Left ventricle myocardium inferior (tissue), 1 donor: ENCODE measurements around the gene ZDHHC16. TPM values are rescaled to one million over a fixed set of nuclear protein-coding genes. Genes with fewer than 3 reads are reported as not detected.
A peak's percentile ranks its signal among the peaks of the same experiment; 100 is the strongest.
"Not testable (repeated sequence)": the region's sequence is repeated elsewhere in the genome, so short reads cannot be mapped to it uniquely, and the experiment has no call there.

Source experiments
- DNase-seq: peaks from one replicate; pipeline ENCODE4 v3.0.0-alpha.2; 2020
- H3K27ac ChIP-seq: fragments of 200-600 bp; replicated peaks from 2 replicates; pipeline ENCODE4 v1.8.0; 2021
- H3K27me3 ChIP-seq: fragments of 200-600 bp; 2 replicates; pipeline ENCODE4 v1.8.0; 2021; ENCODE audit warnings: low read depth
- H3K36me3 ChIP-seq: fragments of 200-600 bp; 2 replicates; pipeline ENCODE4 v1.8.0; 2021
- H3K4me1 ChIP-seq: fragments of 200-600 bp; 2 replicates; pipeline ENCODE4 v1.8.0; 2021
- H3K4me3 ChIP-seq: fragments of 200-600 bp; 2 replicates; pipeline ENCODE4 v1.8.0; 2021; ENCODE audit warnings: mild to moderate bottlenecking, moderate library complexity
- H3K9me3 ChIP-seq: fragments of 200-600 bp; replicated peaks from 2 replicates; pipeline ENCODE4 v1.8.0; 2021
- intact Hi-C: fragments of 100-400 bp; cut with micrococcal nuclease; formaldehyde crosslinking; loops from one replicate; pipeline ENCODE4 v1.11.0; 2022
- total RNA-seq: library from RNA; stranded (reverse); fragmentation: NEBNext Ultra II Directional; extraction: Animal tissue kit (Norgen Biotek cat#: 25700); gene quantifications from one replicate; pipeline ENCODE4 v1.2.1, GENCODE V29; 2021
- TF ChIP-seq, protein P1 (sequence below): fragments of 200-600 bp; IDR thresholded peaks from 2 replicates; pipeline ENCODE4 v1.8.0; 2021; ENCODE audit warnings: antibody characterized with exemption, mild to moderate bottlenecking, borderline replicate concordance
- donor health status: DM: no; HTN: yes; CAD: no; lungs with severe emphysema.

The ZDHHC16 gene
- total RNA-seq, 1 donor from 2014 or later: 17.8 TPM

DNA sequence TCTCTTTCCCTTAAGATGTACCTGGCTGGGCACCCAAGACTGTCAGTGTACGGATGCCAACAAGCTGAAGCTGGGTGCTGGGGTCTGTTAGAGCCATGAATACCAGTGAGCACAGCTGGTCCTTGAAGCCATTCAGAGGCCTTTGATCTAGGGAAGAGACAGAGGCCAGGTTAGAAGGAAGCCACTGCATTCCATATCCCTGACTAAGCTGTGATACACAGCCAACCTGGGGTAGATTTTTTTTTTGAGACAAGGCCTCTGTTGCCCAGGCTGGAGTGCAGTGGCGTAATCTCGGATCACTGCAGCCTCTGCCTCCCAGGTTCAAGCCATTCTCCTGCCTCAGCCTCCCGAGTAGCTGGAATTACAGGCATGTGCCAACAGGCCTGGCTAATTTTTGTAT, 20.8 kb downstream of the ZDHHC16 start:
- H3K9me3 ChIP-seq: no peaks in the 10 kb centered on the region
- H3K36me3 ChIP-seq: peaks cover 93% of the 10 kb centered on the region
- peak overlapping the region; percentile 27 for H3K27ac ChIP-seq
- H3K4me1 ChIP-seq: peaks cover 38% of the 10 kb centered on the region
- no peaks in the 10 kb centered on the region for H3K27me3 ChIP-seq
- TF ChIP-seq, protein P1, sequence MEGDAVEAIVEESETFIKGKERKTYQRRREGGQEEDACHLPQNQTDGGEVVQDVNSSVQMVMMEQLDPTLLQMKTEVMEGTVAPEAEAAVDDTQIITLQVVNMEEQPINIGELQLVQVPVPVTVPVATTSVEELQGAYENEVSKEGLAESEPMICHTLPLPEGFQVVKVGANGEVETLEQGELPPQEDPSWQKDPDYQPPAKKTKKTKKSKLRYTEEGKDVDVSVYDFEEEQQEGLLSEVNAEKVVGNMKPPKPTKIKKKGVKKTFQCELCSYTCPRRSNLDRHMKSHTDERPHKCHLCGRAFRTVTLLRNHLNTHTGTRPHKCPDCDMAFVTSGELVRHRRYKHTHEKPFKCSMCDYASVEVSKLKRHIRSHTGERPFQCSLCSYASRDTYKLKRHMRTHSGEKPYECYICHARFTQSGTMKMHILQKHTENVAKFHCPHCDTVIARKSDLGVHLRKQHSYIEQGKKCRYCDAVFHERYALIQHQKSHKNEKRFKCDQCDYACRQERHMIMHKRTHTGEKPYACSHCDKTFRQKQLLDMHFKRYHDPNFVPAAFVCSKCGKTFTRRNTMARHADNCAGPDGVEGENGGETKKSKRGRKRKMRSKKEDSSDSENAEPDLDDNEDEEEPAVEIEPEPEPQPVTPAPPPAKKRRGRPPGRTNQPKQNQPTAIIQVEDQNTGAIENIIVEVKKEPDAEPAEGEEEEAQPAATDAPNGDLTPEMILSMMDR: no peak
- intact Hi-C loops: loop anchor here (5.0 kb wide), 1 partner anchor 86 kb away; no protein-coding TSS in a partner anchor
- DNase-seq: no peak
- no peak overlapping the region for H3K4me3 ChIP-seq

DNA sequence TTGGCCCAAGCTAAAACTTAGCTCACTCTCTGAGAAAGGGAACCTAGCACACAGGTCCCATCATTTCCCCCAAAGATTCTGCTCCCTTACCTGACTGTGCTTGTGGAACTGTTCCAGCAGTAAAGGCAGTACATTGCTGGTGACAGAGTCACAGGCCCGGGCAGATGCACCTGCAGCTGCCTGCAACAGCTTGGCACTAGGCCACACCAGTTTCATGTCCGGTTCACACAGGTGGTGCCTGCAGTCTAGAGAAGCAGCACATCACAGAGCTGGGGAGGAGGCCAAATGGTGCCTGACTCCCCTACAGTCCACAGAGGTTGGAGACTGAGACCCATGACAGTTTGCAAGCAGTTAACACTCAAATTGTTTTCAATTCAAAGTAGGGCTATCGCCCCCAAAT, 22.2 kb downstream of the ZDHHC16 start:
- Histone ChIP-seq H3K27ac (peak overlapping the region; percentile 51), H3K36me3 (peaks cover 93% of the 10 kb centered on the region), H3K4me3 (no peak overlapping the region), H3K4me1 (peaks cover 38% of the 10 kb centered on the region), H3K27me3 (no peaks in the 10 kb centered on the region), H3K9me3 (no peaks in the 10 kb centered on the region)
- TF ChIP-seq, protein P1: no peak
- no peak for DNase-seq
- intact Hi-C loops: loop anchor here (5.0 kb wide), 1 partner anchor 84 kb away; no protein-coding TSS in a partner anchor

DNA sequence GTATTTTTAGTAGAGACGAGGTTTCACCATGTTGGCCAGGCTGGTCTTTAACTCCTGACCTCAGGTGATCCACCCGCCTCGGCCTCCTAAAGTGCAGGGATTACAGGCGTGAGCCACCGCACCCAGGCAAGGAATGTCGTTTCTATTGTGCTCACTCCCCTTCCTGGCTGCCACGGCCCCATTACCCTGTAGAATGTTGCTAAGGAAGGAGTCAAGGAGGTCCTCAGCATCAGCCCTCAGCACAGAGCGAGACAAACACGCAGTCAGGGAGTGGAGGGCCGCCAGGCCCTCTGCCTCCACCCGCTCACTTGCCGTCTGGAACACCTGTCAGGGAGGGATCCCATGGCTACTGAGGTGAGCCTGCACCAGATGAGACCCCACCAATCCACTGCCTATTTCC, 22.8 kb downstream of the ZDHHC16 start:
- peaks cover 32% of the 10 kb centered on the region for H3K4me1 ChIP-seq
- DNase-seq, H3K4me3 ChIP-seq, H3K27me3 ChIP-seq, H3K9me3 ChIP-seq: not testable (repeated sequence)
- intact Hi-C loops: loop anchor here (5.0 kb wide), 1 partner anchor 84 kb away; no protein-coding TSS in a partner anchor
- peaks cover 93% of the 10 kb centered on the region for H3K36me3 ChIP-seq
- H3K27ac ChIP-seq: peak overlapping the region; percentile 51

DNA sequence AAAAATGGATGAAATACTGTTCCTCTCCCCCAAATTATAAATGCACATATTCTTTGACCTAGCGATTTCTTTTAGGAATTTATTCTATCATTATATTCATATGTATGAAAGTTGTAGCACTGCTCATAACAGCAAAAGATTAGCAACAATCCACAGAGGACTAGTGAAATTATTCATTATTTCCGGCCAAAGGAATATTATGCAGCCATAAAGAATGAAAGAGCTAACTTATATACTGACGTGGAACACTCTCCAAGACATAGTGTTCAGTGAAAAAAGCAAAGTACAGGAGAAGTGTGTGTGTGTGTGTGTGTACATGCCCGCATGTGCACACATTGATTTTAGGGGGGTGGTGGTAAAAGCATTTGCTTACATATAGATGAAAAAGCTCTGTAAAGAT, 28.9 kb downstream of the ZDHHC16 start:
- TF ChIP-seq, protein P1: no peak
- peaks cover 98% of the 10 kb centered on the region for H3K36me3 ChIP-seq
- no peaks in the 10 kb centered on the region for H3K9me3 ChIP-seq
- H3K4me1 ChIP-seq: peaks cover 18% of the 10 kb centered on the region
- no peaks in the 10 kb centered on the region for H3K27me3 ChIP-seq
- no peak overlapping the region for H3K27ac ChIP-seq
- intact Hi-C loops: no loop called here
- DNase-seq: no peak
- H3K4me3 ChIP-seq: no peak overlapping the region

DNA sequence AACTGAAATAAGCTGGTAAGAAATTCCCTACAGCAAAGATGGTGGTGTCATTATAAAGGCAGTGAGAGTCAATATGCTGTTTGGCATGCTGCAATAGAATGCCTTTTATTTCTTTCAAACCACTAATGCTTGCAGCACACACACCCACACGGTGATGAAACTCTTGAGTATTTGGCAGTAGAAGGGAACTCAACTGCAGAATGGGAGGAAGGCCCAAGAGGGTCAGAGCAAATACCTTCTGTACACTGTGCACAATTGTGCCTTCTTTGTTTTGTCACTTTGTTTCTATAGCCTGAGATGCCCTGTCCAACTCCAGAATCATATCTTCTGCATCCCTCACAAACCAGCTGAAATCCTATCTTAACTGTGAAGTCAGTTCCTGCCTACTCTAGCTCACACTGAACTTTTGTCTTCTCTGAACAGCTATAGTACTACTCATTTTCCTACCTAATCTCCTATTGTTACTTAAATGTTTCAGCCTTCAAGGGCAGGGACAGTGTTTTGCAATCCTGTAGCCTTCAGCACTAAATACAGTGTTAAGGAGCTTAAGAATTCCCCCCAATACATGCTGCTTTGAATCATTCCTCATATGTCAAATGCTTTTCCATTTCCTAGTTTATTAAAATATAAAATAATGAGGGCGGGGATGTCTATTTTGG, 30.1 kb downstream of the ZDHHC16 start:
- peaks cover 23% of the 10 kb centered on the region for H3K4me1 ChIP-seq
- peaks cover 98% of the 10 kb centered on the region for H3K36me3 ChIP-seq
- no peaks in the 10 kb centered on the region for H3K9me3 ChIP-seq
- intact Hi-C loops: no loop called here
- TF ChIP-seq, protein P1: no peak
- no peak for DNase-seq
- H3K27ac ChIP-seq: peak overlapping the region; percentile 50
- no peak overlapping the region for H3K4me3 ChIP-seq
- H3K27me3 ChIP-seq: no peaks in the 10 kb centered on the region

DNA sequence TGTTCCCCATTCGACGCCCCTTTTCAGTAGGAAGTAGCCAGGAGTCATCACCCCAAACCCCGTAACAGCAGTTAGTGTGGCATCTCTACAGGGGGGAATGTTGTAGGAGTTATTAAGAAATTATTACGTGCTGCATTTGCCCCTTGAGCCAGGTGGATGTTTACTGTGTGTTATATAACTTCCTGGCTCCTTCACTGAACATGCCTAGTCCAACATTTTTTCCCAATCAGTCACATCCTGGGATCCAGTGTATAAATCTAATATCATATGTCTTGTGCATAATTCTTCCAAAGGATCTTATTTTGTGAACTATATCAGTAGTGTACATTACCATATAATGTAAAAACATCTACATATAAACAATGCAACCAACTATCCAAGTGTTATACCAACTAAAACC, 33.4 kb downstream of the ZDHHC16 start:
- intact Hi-C loops: not testable (repeated sequence)

More for the DNA sequence above, 33.4 kb downstream of the ZDHHC16 start:
- H3K27ac ChIP-seq, DNase-seq, H3K9me3 ChIP-seq, H3K4me3 ChIP-seq, H3K27me3 ChIP-seq: not testable (repeated sequence)
- Histone ChIP-seq H3K4me1 (peaks cover 51% of the 10 kb centered on the region), H3K36me3 (peaks cover 76% of the 10 kb centered on the region)
